ENCODE measurements around the gene PACRG. TPM values are rescaled to one million over a fixed set of nuclear protein-coding genes. Genes with fewer than 3 reads are reported as not detected.

PACRG gene
- total and polyA plus RNA-seq, 2 of the 4 experiments (the other 2 are of a cell fraction), result not detected

DNA sequence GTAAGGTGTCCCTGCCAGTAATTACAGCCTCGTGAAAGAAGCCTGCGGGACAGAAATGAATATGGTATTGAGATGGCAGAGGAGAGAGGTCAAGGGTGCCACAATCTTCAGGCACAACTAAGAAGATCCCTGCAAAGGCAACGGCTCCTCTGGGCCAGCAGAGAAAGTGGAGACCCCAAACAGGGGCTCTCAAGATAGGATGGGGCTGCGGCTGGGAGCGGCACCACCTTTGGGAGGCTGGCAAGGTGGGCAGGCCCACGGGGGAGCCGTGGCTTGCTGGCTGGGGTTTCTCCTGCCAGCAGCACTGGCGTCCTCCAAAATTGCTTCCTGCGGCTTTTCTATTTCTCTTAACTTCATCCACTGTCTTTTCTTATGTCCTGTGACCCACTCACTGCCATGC, 503.1 kb downstream of the PACRG start:
- no peak overlapping the region for H3K27ac ChIP-seq (ENCODE audit: insufficient read depth, low read length)
- no peak overlapping the region for H2BK20ac ChIP-seq (ENCODE audit: low read depth, low read length)
- no peaks in the 10 kb centered on the region for H3K27me3 ChIP-seq (ENCODE audit: control insufficient read depth, insufficient read depth, low read length)
- H4K5ac ChIP-seq (ENCODE audit: low read depth, low read length), result no peak overlapping the region
- H3K9me3 ChIP-seq (ENCODE audit: control insufficient read depth, insufficient read depth, low read length), result peaks cover 20% of the 10 kb centered on the region
- no peak overlapping the region for H3K14ac ChIP-seq (replicated peaks; ENCODE audit: low read depth, low read length)
- no peak overlapping the region for H2AK5ac ChIP-seq (ENCODE audit: low read depth, low read length)
- dilution Hi-C loops (cut with HindIII; ENCODE audit: low sequenced_read_pairs, unreplicated experiment) (no loop called here), intact Hi-C loops (cut with micrococcal nuclease) (no loop called here), in situ Hi-C loops (cut with MboI; ENCODE audit: low sequenced_read_pairs) (no loop called here)
- H2BK15ac ChIP-seq (ENCODE audit: low read depth, low read length), result no peak overlapping the region
- H2BK120ac ChIP-seq (ENCODE audit: low read depth, low read length), result no peak overlapping the region
- H4K8ac ChIP-seq (ENCODE audit: low read depth in 2 of 2, low read length in 2 of 2), result no peak overlapping the region
- BruUV-seq (replicated peaks), result no TSS peak
- H2BK5ac ChIP-seq (ENCODE audit: low read depth, low read length, poor library complexity, severe bottlenecking), result no peak overlapping the region
- POLR2A ChIA-PET (ENCODE audit: unreplicated experiment), result no interaction called here
- H3K23ac ChIP-seq (ENCODE audit: low read depth, low read length), result no peak overlapping the region
- ATAC-seq (ENCODE audit: low read depth) (no peak), DNase-seq (no peak)
- no peak overlapping the region for H3K56ac ChIP-seq (ENCODE audit: extremely low read depth, insufficient read depth, low read length)
- H3K18ac ChIP-seq (ENCODE audit: low read depth, low read length), result no peak overlapping the region
- no peaks in the 10 kb centered on the region for H4K20me1 ChIP-seq (ENCODE audit: insufficient read depth, low read length)
- H3K4me1 ChIP-seq (ENCODE audit: control insufficient read depth, insufficient read depth, low read length), result no peaks in the 10 kb centered on the region
- no peak overlapping the region for H3K4me3 ChIP-seq (ENCODE audit: insufficient read depth, low read depth, low read length)
- H3K79me1 ChIP-seq (ENCODE audit: low read depth in 1 of 2, low read length in 2 of 2), result no peaks in the 10 kb centered on the region
- CTCF ChIA-PET, result no interaction called here
- no peak overlapping the region for H2AFZ ChIP-seq (replicated peaks; ENCODE audit: low read length, poor library complexity)
- no peak overlapping the region for H3K4me2 ChIP-seq (ENCODE audit: low read depth, low read length)
- no peaks in the 10 kb centered on the region for H3K36me3 ChIP-seq (ENCODE audit: control insufficient read depth, insufficient read depth, low read length)
- H2AK9ac ChIP-seq (replicated peaks; ENCODE audit: low read depth, low read length, poor library complexity), result no peak overlapping the region
- no peak overlapping the region for H4K91ac ChIP-seq (ENCODE audit: insufficient read depth, low read depth, low read length)
- H3K4ac ChIP-seq (ENCODE audit: low read depth, low read length), result no peak overlapping the region
- H3K9ac ChIP-seq (ENCODE audit: low read depth, low read length), result no peak overlapping the region
- TF ChIP-seq, protein P1, sequence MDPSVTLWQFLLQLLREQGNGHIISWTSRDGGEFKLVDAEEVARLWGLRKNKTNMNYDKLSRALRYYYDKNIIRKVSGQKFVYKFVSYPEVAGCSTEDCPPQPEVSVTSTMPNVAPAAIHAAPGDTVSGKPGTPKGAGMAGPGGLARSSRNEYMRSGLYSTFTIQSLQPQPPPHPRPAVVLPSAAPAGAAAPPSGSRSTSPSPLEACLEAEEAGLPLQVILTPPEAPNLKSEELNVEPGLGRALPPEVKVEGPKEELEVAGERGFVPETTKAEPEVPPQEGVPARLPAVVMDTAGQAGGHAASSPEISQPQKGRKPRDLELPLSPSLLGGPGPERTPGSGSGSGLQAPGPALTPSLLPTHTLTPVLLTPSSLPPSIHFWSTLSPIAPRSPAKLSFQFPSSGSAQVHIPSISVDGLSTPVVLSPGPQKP (IDR thresholded peaks at IDR 0.05; ENCODE audit: borderline replicate concordance, low read depth, low read length), result no peak
- no peak for TF ChIP-seq NFE2L2 (IDR thresholded peaks at IDR 0.05; ENCODE audit: low read depth, low read length)
- no peak for TF ChIP-seq CHD1 (IDR thresholded peaks at IDR 0.05; ENCODE audit: low read depth, low read length)
- no peak for TF ChIP-seq BHLHE40 (IDR thresholded peaks at IDR 0.05; ENCODE audit: low read depth, low read length)
- no peak for TF ChIP-seq MXI1 (IDR thresholded peaks at IDR 0.05; ENCODE audit: borderline replicate concordance, low read depth, low read length)
- TF ChIP-seq, protein P2, sequence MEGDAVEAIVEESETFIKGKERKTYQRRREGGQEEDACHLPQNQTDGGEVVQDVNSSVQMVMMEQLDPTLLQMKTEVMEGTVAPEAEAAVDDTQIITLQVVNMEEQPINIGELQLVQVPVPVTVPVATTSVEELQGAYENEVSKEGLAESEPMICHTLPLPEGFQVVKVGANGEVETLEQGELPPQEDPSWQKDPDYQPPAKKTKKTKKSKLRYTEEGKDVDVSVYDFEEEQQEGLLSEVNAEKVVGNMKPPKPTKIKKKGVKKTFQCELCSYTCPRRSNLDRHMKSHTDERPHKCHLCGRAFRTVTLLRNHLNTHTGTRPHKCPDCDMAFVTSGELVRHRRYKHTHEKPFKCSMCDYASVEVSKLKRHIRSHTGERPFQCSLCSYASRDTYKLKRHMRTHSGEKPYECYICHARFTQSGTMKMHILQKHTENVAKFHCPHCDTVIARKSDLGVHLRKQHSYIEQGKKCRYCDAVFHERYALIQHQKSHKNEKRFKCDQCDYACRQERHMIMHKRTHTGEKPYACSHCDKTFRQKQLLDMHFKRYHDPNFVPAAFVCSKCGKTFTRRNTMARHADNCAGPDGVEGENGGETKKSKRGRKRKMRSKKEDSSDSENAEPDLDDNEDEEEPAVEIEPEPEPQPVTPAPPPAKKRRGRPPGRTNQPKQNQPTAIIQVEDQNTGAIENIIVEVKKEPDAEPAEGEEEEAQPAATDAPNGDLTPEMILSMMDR (conservative IDR thresholded peaks at IDR 0.05; ENCODE audit: low read depth, low read length), result no peak
- TF ChIP-seq MAZ (IDR thresholded peaks at IDR 0.05; ENCODE audit: borderline replicate concordance, low read depth, low read length), result no peak
- TF ChIP-seq CEBPB (IDR thresholded peaks at IDR 0.05; ENCODE audit: low read depth, low read length), result no peak
- no peak for TF ChIP-seq RCOR1 (IDR thresholded peaks at IDR 0.05; ENCODE audit: insufficient replicate concordance, low read length)
- no peak for TF ChIP-seq MAFK (IDR thresholded peaks at IDR 0.05; ENCODE audit: low read depth, low read length)
- TF ChIP-seq POLR2A (IDR thresholded peaks at IDR 0.05; ENCODE audit: low read depth, low read length), result no peak
- no peak for TF ChIP-seq USF2 (IDR thresholded peaks at IDR 0.05; ENCODE audit: low read depth, low read length)
- TF ChIP-seq SMC3 (IDR thresholded peaks at IDR 0.05; ENCODE audit: low read depth, low read length), result no peak
- no peak for TF ChIP-seq FOS (IDR thresholded peaks at IDR 0.05; ENCODE audit: low read depth, low read length)
- no peak for TF ChIP-seq RAD21 (IDR thresholded peaks at IDR 0.05; ENCODE audit: low read length)
- no peak for TF ChIP-seq RFX5 (IDR thresholded peaks at IDR 0.05; ENCODE audit: low read depth, low read length)
- WGBS, 2 experiments (ENCODE audit: extremely low coverage in 2 of 2, insufficient read length in 1 of 2), result 33% methylated on average over 2 of the region's 9 CpGs; no CpG with 5 or more reads in 1 of the 2 experiments
- H3K9me1 ChIP-seq (ENCODE audit: insufficient read depth, low read length), result no peaks in the 10 kb centered on the region
